HG02798 (cell line): ENCODE data around the gene PRXL2B.
"Not testable (repeated sequence)": the region's sequence is repeated elsewhere in the genome, so short reads cannot be mapped to it uniquely, and the experiment has no call there.

Experiments
- ATAC-seq: cut with Tn5 transposase; IDR thresholded peaks from one replicate; pipeline ENCODE4 v1.9.1; 2021; ENCODE audit warnings: mild to moderate bottlenecking; ENCODE audit not compliant: unreplicated experiment, poor library complexity

PRXL2B gene

DNA sequence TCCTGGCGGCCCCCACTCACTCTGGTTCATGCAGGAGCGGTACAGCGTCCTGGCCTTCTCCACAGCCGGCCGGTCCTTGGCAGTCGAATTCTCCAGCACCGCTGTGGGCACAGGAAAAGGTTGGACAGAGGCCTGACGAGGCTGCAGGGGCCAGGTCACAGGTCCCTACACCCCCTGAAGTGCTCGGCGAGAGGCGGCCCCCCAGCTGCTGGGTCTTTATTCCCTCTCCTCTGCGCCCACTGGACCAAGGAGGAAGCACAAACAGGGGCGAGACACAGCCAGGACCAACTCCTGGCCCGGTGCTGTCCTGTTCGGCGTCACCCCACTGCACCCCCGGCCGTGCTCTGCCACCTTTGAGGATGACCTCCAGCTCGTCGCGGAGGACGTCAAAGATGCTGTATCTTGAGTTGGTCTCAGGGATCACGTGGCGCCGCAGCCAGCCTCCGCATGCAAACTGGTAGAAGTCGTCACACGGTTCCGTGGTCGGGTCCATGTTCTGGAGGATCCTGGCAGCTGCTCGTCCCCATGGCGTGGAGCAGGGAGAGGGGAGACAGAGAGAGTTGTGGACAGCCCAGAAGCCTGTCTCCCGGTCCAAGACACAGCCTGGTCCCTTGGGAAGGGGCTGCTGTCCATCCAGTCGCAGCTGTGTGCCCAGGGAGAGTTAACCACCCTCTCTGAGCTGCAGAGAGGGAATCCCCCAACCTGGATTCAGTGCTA is 22.9 kb downstream of the PRXL2B start:
- no peak for ATAC-seq

- ATAC-seq = no peak
These were observed 23.7 kb downstream of the PRXL2B start for GRCh38 chr1:2610036-2610959.

DNA sequence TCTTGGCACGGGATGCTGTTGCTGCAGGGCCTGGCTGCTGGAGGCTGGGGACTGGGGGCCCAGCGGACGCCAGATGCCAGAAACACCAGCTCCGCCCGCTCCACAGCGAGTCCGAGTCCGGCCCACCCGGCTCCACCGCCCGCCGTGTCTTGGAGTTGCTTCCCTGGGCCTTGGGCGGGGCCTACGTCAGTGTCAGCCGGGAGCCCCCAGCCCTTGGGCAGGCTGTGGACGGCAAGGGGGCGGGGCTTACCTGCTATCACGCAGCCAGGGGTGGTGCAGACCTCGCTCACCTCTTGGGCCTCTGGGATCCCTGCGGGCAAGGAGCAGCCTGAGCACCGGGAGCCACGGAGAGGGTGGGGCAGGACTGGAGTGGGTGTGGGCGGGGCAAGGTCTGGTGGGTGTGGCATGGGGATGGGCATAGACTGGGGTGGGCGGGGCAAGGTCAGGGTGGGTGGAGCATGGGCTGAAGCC is 24.5 kb downstream of the PRXL2B start:
- no peak for ATAC-seq

- no peak for ATAC-seq
These were observed 25.3 kb downstream of the PRXL2B start for GRCh38 chr1:2611621-2612437.

DNA sequence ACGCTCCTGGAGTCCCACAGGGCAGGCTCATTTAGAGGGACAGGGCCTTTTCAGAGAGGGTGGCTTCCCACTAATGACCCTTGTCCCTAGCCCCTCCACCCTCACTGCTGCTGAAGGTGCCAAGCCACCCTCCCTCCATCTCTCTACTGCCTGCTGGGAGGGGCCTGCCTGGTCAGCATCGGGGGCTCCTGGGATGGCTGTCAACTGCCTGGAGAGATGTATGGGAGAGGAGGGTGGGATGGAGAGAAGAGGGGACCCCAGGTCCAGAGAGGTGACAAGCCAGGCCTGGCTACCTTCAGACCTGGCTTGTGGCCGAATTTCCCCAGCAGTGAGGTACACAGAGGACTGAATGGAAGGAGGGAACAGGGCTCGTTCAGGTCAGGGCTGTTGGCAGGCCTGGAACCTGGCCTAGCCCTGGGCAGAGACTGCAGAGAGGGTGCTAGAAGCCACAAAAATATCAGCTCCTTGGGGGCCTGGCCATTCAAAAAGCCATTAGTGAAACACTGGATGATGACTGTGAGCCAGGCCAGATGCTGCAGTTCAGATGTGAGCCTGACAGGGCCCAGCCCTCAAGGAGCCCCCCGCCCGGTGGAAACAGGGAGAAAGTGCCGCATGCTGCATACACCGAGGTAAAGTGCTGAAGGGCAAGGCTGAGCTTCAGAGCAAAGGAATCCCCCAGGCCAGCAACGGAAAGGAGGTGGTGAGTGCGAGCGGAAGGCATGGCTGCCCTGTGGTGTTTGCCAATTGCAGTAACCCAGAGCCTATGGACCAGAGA is 26.2 kb downstream of the PRXL2B start:
- no peak for ATAC-seq

DNA sequence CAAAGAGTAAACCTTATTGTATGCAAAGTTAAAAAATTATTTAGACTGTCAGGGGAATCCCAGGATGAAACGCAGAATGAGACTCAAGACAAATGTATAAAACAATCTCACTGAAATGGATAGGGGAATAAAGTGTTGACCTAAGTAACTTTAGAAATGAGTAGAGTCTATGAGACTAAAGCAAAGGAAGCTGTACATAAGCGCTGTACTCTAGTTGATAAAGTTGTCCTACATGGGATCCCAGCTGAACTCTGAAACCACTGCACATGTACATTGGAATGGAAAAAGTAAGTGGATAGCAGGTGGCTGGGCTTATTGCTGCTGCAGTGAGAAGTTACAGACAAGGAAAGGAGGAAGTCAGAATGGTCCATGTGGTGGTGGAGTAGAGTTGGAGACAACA is 27.6 kb downstream of the PRXL2B start:
- ATAC-seq = no peak

- no peak for ATAC-seq
These were observed 31.4 kb downstream of the PRXL2B start for GRCh38 chr1:2617971-2618470.

GRCh38 chr1:2623571-2624337 is 37.2 kb downstream of the PRXL2B start:
- no peak for ATAC-seq

- no peak for ATAC-seq
These were observed 38.2 kb downstream of the PRXL2B start for GRCh38 chr1:2624735-2625300.

- no peak for ATAC-seq
These were observed 38.7 kb downstream of the PRXL2B start for GRCh38 chr1:2625311-2625710.

GRCh38 chr1:2625748-2626147 is 39.2 kb downstream of the PRXL2B start:
- not testable (repeated sequence) for ATAC-seq

DNA sequence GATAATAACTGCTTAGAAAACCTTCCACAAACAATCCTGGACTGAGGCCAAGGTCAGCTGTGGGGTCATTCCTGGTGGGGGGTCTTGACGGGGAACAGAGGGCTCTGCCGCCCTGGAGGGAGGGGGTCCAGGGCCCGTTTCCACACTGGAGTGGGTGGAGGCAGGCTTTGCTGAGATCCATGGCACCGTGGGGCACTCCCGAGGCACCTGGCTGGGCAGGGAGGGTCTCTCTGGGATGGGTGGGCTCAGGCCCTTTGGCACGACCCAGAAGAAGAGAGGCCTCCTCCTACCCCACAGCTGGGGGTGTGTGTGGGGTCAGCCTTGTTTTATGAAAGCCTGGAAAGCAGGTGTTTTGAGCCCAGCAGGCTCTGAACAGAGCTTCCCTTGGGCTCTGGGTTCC is 41.2 kb downstream of the PRXL2B start:
- no peak for ATAC-seq

GRCh38 chr1:2628191-2628932 is 41.8 kb downstream of the PRXL2B start:
- no peak for ATAC-seq

GRCh38 chr1:2628933-2629626 is 42.5 kb downstream of the PRXL2B start:
- no peak for ATAC-seq

DNA sequence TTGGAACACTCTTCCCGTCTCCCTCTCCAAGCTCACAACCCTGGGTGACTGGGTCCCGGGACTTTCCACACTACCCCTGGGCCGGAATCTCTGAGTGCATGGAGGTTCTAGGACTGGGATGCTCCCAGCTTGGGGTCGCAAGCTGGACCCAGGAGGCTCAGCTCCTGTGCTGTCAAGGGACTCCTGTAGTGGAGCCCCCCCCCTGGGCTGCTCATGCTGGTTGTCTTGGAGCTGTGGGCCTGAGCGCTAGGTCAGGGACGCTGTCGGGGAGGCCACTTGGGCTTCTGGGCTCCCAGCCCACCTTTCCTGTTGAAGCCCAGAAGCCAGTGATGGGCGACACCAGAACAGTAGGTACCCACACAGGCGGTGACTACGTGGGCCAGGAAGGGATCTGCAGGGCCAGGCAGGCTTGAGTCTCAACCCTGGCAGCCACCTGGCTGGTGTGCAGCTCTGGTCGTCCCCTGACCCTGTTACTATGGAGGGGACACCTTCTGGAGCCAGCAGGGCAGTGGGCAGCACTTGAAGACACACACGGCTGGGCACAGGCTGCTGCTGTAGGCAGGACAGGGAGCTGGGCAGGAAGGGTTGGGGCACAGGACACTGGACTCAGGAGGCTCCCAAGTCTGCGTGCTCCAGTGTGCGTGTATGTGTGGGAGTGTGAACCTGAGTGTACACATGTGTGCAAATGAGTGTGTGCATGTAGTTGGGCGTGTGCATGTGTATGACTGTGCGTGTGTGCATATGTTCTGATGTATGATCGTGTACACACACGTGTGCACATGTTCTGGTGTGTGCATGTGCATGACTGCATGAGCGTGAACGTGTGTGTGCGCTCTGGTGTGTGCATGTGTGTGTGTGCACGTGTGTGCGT is 43.3 kb downstream of the PRXL2B start:
- no peak for ATAC-seq

DNA sequence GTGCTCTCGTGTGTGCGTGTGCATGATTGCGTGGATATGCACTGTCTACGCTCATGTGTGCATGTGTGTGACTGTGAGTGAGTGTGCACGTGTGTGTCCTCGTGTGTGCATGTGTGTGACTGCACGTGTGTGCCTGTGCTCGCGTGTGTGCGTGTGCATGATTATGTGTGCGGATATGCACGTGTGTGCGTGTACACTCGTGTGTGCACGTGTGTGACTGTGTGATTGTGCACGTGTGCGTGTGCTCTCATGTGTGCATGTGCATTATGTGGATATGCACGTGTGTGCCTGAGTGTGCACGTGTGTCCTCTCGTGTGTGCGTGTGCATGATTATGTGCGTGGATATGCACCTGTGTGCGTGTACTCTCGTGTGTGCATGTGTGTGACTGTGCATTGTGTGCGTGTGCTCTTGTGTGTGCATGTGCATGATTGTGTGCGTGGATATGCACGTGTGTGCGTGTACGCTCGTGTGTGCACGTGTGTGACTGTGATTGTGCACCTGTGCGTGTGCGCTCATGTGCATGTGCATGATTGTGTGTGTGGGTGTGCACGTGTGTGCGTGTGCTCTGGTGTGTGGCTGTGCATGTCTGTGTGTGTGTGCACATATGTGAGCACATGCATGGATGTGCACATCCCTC is 44.0 kb downstream of the PRXL2B start:
- ATAC-seq = no peak
